CMK (cell line): Measurements from ENCODE around the gene MYO9A.
"Not testable (repeated sequence)": the region's sequence is repeated elsewhere in the genome, so short reads cannot be mapped to it uniquely, and the experiment has no call there.

Experiments
- DNase-seq: peaks from one replicate; pipeline ENCODE4 v3.0.0-alpha.2; 2010; ENCODE audit warnings: low read depth

The MYO9A gene

GRCh38 chr15:72092691-72093090, 25.3 kb downstream of the MYO9A start:
- DNase-seq = no peak

DNA sequence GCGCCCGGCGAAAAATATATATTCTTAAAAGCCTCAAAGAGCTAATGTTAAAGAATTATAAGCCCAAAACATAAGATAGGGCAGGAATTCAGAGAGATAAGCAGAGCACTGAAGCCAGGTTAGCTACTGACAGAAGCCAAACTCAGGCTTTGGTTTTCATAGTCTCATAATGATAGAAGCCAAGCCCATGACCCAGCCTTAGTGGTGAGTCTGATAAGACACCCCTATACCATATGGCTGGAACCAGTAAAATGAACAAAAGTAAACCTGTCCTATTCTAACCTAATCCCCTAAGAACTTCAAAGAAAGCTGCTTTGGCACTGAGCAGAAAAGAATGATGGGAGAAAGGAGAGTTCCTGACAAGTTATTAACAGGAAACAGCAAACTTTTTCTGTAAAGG, 25.9 kb downstream of the MYO9A start:
- no peak for DNase-seq

DNA sequence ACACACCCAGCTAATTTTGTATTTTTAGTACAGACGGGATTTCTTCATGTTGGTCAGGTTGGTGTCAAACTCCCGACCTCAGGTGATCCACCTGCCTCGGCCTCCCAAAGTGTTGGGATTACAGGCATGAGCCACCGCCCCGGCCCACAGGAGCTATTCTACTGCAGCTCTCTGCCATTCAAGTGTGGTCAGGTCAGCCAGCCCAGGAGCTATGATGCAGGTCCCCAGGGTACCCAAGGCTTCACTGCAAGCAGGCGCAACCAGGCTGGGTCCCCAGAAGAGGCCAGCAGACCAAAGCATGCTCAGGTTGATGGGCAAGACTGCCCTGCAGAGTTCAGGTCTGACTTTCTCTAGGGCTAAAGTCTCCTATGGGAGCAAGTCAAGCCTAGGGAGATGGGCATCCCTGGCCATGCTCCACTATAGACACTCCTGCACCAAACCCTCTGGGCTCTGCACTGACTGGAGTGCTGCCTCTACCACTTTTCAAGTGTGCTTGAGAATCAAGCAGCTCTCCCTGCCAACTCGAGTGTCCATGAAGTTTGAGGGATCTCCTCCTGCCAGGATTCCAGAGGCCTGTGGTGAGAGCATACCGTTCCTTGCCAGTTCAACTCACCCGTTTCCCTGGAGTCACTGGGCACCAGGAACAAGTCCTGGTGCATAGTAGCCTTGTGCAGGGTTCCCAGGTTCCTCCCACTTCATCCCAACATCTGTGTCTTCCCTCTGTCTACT, 30.9 kb downstream of the MYO9A start:
- no peak for DNase-seq

DNA sequence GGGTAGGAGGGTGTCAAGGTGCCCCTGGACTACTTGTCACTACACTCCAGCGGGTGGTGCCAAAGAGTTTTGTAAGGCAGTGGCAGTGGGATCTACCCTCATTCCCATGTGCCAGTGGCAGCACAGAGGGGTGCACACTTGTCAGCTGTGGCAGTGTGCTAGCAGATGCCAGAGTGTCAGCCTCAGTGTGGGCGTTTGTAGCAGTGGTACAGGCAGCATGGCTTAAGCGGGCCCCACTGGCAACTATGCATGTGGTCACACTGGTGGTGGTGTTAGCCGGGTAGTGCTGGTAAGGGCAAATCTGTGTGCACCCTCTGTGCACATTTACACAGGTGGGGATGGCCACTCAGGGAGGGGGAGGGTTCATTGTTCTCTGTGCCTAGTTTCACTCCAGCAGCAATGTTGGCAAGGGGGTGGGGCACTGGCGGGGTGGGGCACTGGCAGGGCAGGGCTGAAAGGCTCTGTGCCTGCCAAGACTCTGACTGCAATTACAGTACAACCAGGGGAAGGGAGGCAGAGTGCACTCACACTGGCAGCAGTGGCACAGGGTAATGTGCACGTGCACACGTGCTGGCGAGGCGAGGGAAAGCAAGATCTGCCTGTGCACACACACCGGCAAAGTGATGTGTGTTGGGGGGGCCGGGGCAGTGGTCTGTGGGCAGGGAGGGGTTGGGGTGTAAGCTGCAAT, 31.8 kb downstream of the MYO9A start:
- DNase-seq = no peak

DNA sequence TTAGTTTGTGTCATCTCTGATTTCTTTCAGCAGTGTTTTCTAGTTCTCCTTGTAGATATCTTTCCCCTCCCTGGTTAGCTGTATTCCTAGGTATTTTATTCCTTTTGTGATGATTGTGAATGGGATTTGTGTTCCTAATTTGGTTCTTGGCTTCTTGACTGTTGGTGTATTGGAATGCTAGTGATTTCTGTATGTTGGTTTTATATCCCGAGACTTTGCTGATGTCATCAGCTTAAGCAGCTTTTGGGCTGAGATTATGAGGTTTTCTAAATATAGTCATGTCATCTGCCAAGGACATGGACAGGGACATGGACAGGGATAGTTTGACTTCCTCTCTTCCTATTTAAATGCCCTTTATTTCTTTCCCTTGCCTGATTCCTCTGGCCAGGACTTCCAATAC, 35.8 kb downstream of the MYO9A start:
- no peak for DNase-seq

- DNase-seq = no peak
Observed at GRCh38 chr15:72078887-72079286, 39.1 kb downstream of the MYO9A start.

- DNase-seq = no peak
Observed at GRCh38 chr15:72077950-72078349, 40.0 kb downstream of the MYO9A start.

- DNase-seq = no peak
Observed at GRCh38 chr15:72074335-72075060, 43.5 kb downstream of the MYO9A start.

DNA sequence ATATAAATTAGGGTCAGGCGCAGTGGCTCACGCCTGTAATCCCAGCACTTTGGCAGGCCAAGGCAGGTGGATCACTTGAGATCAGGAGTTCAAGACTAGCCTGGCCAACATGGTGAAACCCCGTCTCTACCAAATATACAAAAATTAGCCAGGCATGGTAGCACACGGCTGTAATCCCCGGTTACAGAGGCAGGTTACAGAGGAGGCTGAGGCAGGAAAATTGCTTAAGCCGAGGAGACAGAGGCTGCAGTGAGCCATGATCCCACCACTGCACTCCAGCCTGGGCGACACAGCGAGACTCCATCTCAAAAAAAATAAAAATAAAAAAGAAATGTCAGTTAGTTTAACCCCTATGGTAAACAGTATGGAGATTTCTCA, 46.5 kb downstream of the MYO9A start:
- not testable (repeated sequence) for DNase-seq

DNA sequence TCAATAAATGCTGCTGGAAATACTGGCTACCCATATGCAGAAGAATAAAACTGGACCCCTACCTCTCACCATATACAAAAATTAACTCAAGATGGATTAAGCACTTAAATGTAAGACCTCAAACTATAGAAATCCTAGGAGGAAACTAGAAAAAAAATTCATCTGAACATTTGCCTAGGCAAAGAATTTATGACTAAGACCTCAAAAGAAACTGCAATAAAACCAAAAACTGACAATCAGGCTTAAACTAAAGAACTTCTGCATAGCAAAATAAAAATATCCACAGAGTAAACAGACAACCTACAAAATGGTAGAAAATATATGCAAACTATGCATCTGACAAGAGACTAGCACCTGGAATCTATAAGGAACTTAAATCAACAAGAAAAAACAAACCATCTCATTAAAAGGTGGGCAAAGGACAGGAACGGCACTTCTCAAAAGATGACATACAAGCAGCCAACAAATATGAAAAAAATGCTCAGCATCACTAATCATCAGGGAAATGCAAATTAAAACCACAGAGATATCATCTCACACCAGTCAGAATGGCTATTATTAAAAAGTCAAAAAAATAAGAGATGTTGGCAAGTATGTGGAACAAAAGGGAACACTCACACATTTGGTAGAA, 47.0 kb downstream of the MYO9A start:
- no peak for DNase-seq

GRCh38 chr15:72068856-72069255, 49.1 kb downstream of the MYO9A start:
- DNase-seq = no peak

DNA sequence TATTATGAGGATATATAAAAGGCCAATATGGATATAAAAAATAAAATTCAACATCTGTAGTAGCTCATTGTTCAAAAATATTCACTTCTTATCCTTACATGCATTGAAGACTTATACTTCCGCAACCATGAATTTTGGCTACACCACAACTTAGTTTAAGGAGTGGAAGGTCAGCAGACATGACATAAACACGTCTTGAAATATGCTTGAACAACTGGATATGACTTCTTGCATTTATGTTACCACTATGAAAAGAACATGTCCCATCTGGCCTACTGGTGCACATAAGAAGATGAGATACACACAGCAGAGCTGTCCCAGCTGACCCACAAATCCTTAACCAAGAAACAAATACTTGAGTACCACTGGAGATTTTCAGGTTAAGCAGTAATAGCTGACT, 52.1 kb downstream of the MYO9A start:
- no peak for DNase-seq

DNA sequence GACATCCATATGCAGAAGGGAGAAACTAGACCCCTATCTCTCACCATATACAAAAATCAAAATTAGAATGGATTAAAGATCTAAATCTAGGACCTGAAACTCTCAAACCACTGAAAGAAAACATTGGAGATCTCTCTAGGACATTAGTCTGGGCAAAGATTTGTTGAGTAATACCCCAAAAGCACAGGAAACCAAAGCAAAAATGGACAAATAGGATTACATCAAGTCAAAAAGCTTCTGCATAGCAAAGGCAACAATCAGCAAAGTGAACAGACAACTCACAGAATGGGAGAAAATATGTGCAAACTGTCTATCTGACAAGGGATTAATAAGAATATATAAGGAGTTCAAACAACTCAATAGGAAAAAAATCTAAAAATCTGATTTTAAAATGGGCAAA, 54.8 kb downstream of the MYO9A start:
- DNase-seq = no peak

GRCh38 chr15:72062319-72062718, 55.6 kb downstream of the MYO9A start:
- DNase-seq = no peak

GRCh38 chr15:72060687-72061250, 57.2 kb downstream of the MYO9A start:
- no peak for DNase-seq

DNA sequence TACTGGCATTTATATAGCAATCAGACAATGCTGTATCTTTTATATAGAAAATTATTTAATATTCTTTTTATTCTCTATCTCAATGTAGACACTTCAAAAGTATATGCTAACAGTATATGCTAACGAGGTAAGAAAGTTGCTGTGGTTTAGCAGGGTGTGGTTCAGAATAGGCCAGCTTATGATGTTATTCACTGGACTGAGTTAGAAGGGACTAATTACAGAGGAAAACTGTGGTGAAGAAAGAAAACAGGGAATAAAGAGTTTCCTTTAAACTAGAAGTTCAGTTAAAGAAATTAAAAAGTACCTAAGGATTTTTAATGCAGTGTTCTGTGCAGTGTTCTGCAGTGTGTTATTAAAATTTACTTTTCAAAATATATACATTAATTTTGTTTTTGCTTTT, 59.4 kb downstream of the MYO9A start:
- DNase-seq = no peak

GRCh38 chr15:72057548-72058091, 60.3 kb downstream of the MYO9A start:
- DNase-seq = no peak

GRCh38 chr15:72056217-72056616, 61.7 kb downstream of the MYO9A start:
- not testable (repeated sequence) for DNase-seq

GRCh38 chr15:72053297-72053696, 64.7 kb downstream of the MYO9A start:
- DNase-seq = not testable (repeated sequence)

DNA sequence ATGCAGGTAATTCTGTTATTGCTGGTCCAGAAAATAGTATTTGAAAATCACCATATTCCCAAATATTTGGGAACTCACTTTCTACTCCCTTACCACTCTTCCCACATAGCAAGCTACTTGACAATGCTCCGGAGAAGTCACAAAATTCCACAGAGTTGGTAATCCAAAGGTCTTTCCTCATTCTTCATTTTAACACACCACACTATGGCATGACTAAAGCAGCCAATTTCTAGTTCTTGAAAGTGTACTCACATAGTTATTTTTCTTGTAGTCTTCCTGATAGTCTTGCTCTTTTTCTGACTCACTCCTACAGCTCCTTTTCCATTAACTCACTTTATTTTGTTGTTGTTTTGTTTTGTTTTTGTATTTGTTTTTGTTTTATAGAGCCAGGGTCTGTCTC, 67.2 kb downstream of the MYO9A start:
- DNase-seq = no peak

DNA sequence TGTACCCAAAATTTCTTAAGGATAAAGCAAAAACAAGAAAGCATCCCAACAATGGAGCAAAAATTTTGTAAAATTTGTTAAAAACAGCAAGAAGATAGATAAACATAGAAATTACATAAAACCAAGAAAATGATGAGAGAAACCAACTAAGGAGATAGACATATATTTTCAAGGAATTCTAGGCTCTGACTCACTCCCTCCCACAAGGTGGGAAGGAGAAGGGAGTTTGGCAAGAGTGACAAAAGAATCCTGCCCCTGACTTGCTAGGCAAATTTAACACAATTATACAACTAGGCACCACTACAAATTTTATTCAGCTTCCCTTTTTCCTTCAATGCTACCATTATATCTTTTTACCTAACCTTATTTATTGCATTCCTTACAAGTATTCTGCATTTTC, 70.9 kb downstream of the MYO9A start:
- no peak for DNase-seq

DNA sequence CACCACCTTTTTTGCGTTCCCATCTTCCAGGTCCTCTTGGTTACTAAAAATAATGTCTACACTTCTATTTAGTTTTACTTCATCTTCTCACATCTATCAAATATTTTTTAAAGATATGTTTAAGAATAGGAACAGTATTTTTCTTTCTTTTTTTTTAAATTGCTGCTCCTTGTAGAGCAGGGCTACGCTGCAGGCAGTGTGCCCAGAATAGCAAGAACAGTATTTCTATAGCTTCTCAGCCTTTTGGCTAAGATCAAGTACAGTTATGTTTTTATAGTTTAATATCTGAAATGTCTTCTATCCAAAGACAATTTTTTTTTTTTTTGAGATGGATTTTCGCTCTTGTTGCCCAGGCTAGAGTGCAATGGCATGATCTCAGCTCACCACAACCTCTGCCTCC, 73.0 kb downstream of the MYO9A start:
- DNase-seq = no peak
